HG02840 (cell line): ENCODE measurements around the gene GPC6.
A peak's percentile ranks its signal among the peaks of the same experiment; 100 is the strongest.

ENCODE experiments used
- ATAC-seq: cut with Tn5 transposase; IDR thresholded peaks from one replicate; pipeline ENCODE4 v1.9.1; 2021; ENCODE audit warnings: mild to moderate bottlenecking, moderate library complexity, moderate number of reproducible peaks; ENCODE audit not compliant: unreplicated experiment, low FRiP score

Gene GPC6

GRCh38 chr13:94318418-94318817 lies 1091.8 kb downstream of the GPC6 start:
- no peak for ATAC-seq

- no peak for ATAC-seq
These were observed 1092.9 kb downstream of the GPC6 start for GRCh38 chr13:94319501-94319900.

- ATAC-seq: no peak
These were observed 1096.5 kb downstream of the GPC6 start for GRCh38 chr13:94322925-94323763.

- ATAC-seq: no peak
These were observed 1097.5 kb downstream of the GPC6 start for GRCh38 chr13:94323764-94324758.

GRCh38 chr13:94324767-94325540 lies 1098.3 kb downstream of the GPC6 start:
- no peak for ATAC-seq

- ATAC-seq: no peak
These were observed 1099.0 kb downstream of the GPC6 start for GRCh38 chr13:94325650-94326049.

- ATAC-seq: peak; percentile 88
These were observed 1100.7 kb downstream of the GPC6 start for GRCh38 chr13:94327318-94327717.

- no peak for ATAC-seq
These were observed 1101.9 kb downstream of the GPC6 start for GRCh38 chr13:94328381-94329041.

GRCh38 chr13:94329277-94329676 lies 1102.7 kb downstream of the GPC6 start:
- ATAC-seq: no peak

- ATAC-seq: no peak
These were observed 1103.3 kb downstream of the GPC6 start for GRCh38 chr13:94329754-94330551.

GRCh38 chr13:94330552-94331071 lies 1104.0 kb downstream of the GPC6 start:
- no peak for ATAC-seq

GRCh38 chr13:94331281-94331680 lies 1104.7 kb downstream of the GPC6 start:
- ATAC-seq: no peak

- ATAC-seq: no peak
These were observed 1105.9 kb downstream of the GPC6 start for GRCh38 chr13:94332359-94333096.

- ATAC-seq: no peak
These were observed 1106.7 kb downstream of the GPC6 start for GRCh38 chr13:94333131-94333820.

GRCh38 chr13:94335761-94336526 lies 1109.3 kb downstream of the GPC6 start:
- ATAC-seq: no peak

- ATAC-seq: no peak
These were observed 1112.6 kb downstream of the GPC6 start for GRCh38 chr13:94339116-94339687.
